H1 (cell line): ENCODE measurements around the gene ZMAT5. TPM values are rescaled to one million over a fixed set of nuclear protein-coding genes. Genes with fewer than 3 reads are reported as not detected.

Experiments used
- NRF1 ChIP-seq: IDR thresholded peaks from 2 replicates; pipeline ENCODE4 v1.6.1; 2011; ENCODE audit warnings: mild to moderate bottlenecking, low read depth, low read length, improper control_type of control experiment
- PHF8 ChIP-seq: fragments of 200-600 bp; sonication (generic); conservative IDR thresholded peaks from 2 replicates; pipeline ENCODE4 v1.7.1; 2012; ENCODE audit warnings: low read depth, mild to moderate bottlenecking, inconsistent platforms, low read length, moderate library complexity
- polyA plus RNA-seq, 7 experiments: library from polyadenylated mRNA; depleted of rRNA in 3 of 7; stranded (reverse) in 5 of 7; unstranded in 2 of 7; fragments of >200 nt in 5 of 7; fragments of 200-250 nt in 2 of 7; gene quantifications; 1 replicate in 5 of 7; 2 replicates in 1 of 7; 4 replicates in 1 of 7; pipeline versions ENCODE4 v1.2.1 to v1.2.3, GENCODE V29; 2011 to 2013; ENCODE audit warnings: missing spikeins in 2 of 7, mixed read lengths in 2 of 7
- total RNA-seq: library from RNA; stranded (reverse); fragmentation: NEBNext Ultra II Directional; extraction: Animal tissue kit (Norgen Biotek cat#: 25700); gene quantifications from 2 replicates; pipeline ENCODE4 v1.2.1, GENCODE V29; 2021
- TF ChIP-seq, protein P1 (sequence below): fragments of 300-600 bp; sonication (generic); IDR thresholded peaks from 2 replicates; pipeline ENCODE4 v1.7.1; 2012; ENCODE audit warnings: low read length, moderate library complexity, mild to moderate bottlenecking, inconsistent platforms; ENCODE audit not compliant: insufficient replicate concordance

The ZMAT5 gene
- total and polyA plus RNA-seq, 2 of the 8 experiments (the other 6 are each of a cell fraction or from before 2014, with no cell fraction given): 14.0 to 38.3 TPM

DNA sequence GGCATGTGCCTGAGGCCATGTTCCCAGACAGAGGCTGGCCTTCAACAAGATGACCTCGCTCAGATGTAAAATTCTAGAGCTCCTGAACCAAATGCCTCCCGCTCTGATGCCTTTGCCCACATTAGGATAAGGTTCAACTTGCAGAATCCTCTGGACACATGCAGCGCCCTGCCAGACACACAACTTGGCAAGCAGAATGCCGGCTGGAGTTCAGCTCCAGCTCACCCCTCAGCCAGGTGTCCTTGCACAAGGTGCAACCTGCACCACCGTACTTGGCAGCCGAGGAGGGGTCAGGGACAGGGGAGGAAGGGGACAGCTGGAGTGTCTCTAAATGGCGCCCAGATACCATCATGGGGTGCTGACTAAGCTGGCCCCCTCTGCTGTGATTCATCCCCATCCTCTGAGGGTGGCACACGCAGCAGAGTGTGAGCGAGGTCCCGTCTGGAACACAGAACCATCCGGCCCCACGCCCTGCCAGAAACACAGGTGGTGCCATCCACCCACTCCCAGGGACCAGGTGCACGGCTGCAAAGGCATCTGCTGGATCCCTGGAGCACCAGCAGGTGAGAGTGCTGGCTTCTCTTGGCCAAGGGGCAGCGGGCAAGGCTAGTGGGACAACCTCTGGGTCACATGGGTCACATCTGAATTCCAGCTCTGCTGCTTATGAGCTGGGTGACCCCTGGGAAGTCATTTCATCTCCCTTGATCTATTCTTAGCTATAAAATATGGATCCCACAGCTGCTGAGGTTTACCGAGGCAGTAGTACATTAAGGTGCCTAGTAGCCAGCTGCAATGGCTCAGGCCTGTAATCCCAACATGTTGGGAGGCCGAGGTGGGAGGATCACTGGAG, 12.8 kb downstream of the ZMAT5 start (continued):
- TF ChIP-seq, protein P1, sequence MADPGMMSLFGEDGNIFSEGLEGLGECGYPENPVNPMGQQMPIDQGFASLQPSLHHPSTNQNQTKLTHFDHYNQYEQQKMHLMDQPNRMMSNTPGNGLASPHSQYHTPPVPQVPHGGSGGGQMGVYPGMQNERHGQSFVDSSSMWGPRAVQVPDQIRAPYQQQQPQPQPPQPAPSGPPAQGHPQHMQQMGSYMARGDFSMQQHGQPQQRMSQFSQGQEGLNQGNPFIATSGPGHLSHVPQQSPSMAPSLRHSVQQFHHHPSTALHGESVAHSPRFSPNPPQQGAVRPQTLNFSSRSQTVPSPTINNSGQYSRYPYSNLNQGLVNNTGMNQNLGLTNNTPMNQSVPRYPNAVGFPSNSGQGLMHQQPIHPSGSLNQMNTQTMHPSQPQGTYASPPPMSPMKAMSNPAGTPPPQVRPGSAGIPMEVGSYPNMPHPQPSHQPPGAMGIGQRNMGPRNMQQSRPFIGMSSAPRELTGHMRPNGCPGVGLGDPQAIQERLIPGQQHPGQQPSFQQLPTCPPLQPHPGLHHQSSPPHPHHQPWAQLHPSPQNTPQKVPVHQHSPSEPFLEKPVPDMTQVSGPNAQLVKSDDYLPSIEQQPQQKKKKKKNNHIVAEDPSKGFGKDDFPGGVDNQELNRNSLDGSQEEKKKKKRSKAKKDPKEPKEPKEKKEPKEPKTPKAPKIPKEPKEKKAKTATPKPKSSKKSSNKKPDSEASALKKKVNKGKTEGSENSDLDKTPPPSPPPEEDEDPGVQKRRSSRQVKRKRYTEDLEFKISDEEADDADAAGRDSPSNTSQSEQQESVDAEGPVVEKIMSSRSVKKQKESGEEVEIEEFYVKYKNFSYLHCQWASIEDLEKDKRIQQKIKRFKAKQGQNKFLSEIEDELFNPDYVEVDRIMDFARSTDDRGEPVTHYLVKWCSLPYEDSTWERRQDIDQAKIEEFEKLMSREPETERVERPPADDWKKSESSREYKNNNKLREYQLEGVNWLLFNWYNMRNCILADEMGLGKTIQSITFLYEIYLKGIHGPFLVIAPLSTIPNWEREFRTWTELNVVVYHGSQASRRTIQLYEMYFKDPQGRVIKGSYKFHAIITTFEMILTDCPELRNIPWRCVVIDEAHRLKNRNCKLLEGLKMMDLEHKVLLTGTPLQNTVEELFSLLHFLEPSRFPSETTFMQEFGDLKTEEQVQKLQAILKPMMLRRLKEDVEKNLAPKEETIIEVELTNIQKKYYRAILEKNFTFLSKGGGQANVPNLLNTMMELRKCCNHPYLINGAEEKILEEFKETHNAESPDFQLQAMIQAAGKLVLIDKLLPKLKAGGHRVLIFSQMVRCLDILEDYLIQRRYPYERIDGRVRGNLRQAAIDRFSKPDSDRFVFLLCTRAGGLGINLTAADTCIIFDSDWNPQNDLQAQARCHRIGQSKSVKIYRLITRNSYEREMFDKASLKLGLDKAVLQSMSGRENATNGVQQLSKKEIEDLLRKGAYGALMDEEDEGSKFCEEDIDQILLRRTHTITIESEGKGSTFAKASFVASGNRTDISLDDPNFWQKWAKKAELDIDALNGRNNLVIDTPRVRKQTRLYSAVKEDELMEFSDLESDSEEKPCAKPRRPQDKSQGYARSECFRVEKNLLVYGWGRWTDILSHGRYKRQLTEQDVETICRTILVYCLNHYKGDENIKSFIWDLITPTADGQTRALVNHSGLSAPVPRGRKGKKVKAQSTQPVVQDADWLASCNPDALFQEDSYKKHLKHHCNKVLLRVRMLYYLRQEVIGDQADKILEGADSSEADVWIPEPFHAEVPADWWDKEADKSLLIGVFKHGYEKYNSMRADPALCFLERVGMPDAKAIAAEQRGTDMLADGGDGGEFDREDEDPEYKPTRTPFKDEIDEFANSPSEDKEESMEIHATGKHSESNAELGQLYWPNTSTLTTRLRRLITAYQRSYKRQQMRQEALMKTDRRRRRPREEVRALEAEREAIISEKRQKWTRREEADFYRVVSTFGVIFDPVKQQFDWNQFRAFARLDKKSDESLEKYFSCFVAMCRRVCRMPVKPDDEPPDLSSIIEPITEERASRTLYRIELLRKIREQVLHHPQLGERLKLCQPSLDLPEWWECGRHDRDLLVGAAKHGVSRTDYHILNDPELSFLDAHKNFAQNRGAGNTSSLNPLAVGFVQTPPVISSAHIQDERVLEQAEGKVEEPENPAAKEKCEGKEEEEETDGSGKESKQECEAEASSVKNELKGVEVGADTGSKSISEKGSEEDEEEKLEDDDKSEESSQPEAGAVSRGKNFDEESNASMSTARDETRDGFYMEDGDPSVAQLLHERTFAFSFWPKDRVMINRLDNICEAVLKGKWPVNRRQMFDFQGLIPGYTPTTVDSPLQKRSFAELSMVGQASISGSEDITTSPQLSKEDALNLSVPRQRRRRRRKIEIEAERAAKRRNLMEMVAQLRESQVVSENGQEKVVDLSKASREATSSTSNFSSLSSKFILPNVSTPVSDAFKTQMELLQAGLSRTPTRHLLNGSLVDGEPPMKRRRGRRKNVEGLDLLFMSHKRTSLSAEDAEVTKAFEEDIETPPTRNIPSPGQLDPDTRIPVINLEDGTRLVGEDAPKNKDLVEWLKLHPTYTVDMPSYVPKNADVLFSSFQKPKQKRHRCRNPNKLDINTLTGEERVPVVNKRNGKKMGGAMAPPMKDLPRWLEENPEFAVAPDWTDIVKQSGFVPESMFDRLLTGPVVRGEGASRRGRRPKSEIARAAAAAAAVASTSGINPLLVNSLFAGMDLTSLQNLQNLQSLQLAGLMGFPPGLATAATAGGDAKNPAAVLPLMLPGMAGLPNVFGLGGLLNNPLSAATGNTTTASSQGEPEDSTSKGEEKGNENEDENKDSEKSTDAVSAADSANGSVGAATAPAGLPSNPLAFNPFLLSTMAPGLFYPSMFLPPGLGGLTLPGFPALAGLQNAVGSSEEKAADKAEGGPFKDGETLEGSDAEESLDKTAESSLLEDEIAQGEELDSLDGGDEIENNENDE: no peak
- TF ChIP-seq PHF8: no peak
- TF ChIP-seq NRF1: no peak
- TF ChIP-seq, all 59 proteins: peak for 0
